RPMI8226 (cell line): ENCODE measurements around the gene TMEM108.
"Not testable (repeated sequence)": the region's sequence is repeated elsewhere in the genome, so short reads cannot be mapped to it uniquely, and the experiment has no call there.

Experiments
- DNase-seq: peaks from one replicate; pipeline ENCODE4 v3.0.0-alpha.2; 2015

TMEM108 gene

GRCh38 chr3:133038089-133038730 is at the start of gene TMEM108:
TMEM108 (plus strand) TSS chr3:133038391.
- no peak for DNase-seq

GRCh38 chr3:132995971-132996370 is 42.2 kb upstream of the TMEM108 start:
- no peak for DNase-seq

DNA sequence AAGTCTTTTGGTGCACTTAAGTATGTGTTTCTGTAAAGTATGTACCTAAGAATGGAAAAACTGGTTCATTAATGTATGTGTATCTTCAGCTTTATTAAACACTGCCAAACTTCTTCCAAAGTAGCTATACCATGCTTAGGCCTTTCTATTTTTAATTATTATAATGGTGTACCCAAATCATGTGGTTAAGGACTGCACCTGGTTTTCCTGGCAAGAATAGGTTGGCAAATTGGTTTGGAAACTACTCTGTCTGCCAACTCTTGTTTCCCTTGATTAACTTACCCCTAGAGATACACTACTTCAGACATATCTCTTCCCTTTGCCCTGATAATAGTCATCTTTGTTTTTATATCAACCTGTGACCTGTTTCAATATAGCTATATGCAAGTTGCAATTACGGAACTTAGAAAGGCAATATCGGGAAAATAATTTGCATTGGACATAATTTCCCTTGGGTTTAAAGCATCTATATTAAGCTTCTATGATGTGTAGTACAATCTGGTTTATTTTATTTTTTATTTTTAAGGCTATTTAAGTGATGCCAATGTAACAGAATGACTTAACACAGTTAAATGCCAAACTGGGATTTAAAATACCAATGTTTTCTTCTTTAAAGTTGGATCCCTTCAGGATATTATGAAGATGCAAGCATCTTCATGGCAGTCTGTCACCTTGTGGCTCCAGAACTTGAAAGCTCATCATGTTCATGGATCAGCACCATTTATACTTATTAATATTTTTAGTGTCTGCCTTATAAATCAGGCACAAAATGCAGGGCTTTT is 40.6 kb upstream of the TMEM108 start:
- no peak for DNase-seq

- not testable (repeated sequence) for DNase-seq
Observed at GRCh38 chr3:133005032-133005431, 33.2 kb upstream of the TMEM108 start.

DNA sequence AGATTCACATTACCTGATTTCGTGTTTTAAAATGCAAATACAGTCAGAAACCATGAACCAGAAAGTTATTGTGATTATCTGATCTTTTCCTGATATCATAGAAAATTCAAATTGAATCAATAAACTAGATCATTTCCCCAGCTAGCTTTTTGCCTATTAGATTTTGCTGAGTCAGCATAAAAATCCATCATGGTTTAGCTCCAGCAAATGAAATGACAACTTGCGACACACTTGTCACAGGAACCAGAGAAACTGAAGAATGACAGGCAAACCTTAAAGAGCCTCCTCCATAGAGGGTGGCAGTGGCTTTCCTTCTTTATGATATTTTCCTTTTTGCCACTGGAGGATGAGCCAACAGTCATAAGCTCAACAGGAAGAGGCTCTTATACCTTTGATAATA is 30.6 kb upstream of the TMEM108 start:
- DNase-seq = no peak

- DNase-seq = no peak
Observed at GRCh38 chr3:133014325-133014724, 23.9 kb upstream of the TMEM108 start.

GRCh38 chr3:133015573-133015972 is 22.6 kb upstream of the TMEM108 start:
- not testable (repeated sequence) for DNase-seq

- no peak for DNase-seq
Observed at GRCh38 chr3:133016838-133017309, 21.3 kb upstream of the TMEM108 start.

GRCh38 chr3:133018921-133019320 is 19.3 kb upstream of the TMEM108 start:
- no peak for DNase-seq

DNA sequence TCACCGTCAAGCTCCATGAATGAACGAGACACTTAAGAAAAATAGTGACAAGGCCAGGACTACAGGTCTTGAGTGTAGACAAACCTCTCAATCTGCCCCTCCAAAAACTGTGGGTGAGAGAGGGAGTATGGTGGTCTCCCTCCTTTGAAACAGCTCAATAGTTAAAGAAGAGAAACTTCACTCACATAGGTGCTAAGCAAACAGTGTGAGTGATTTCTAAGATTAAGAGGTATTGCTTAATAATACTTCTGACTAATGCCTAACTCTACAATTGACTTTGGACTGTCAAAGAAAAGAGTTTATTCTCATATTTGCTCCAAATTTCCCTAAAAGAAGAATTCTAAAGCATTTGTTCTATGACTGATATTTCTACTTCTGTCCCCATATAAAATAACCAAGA is 17.0 kb upstream of the TMEM108 start:
- no peak for DNase-seq

DNA sequence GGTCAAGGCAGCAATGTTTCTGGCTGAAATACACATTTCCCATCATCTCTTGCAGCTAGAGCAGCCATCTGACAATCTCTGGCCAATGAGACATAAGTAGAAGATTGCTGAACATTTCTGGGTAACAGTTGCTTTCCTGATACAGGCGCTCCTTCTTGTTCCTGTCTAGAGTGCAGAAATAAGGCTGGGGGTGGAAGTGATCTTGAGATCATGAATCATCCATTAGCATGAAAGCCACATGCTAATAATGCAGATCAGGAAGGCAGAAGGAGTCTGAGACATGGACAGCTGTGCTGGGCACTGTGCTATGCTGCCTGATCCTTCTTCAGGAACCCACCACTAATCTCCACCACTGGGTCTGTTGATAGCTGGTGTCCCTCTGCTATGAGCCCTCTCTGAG is 14.8 kb upstream of the TMEM108 start:
- no peak for DNase-seq

DNA sequence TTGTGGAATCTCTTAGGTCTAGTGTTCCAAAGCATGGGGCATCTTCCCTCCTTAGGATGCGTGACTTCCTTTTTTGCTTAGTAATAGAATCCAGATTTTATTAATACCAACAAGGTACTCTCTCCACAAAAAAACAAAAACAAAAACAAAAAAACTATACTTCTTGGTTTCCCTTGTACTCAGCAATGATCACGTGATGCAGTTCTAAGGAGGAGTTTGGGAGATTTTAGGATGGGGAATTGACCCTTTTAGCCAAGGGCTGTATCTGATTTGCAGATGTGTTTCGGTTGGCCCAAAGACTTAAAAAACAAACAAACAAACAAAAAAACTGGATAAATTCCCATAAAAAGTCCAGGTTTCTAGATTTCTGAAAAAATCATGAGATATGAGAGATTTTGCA is 12.6 kb upstream of the TMEM108 start:
- DNase-seq = no peak

- no peak for DNase-seq
Observed at GRCh38 chr3:133032301-133032700, 5.9 kb upstream of the TMEM108 start.

GRCh38 chr3:133037436-133037835 is 755 bp upstream of the TMEM108 start:
- DNase-seq = no peak

DNA sequence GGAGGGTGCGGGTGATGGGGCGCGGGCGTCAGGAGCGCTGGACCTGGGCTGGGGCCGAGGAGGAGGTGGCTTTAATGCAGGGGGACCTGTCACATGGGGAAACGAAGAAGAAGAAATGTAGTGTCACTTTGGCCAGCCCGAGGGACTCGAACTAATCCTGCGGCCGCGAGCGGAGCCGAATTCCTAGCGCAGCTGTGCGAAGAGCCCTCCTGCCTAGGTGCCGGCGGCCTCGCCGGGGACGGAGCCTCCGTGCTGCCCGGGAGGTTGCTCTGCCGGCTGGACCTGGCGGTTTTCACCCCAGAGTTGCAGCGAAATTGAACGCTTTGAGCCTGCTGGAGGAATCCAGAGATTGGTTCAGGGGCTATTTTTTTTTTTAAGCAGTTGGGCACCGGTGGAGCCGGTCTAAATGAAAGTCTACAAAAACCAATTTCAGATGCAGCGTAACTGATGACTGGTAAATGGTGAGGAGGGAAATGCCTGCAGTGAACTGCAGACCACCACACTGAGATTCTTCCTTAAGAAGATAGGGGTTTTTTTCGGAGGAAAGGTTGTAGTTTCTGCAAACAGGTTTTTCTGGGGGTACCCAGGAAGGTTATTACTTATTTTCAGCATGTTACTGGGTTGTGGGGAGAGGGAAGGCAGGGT is 662 bp downstream of the TMEM108 start:
- DNase-seq = no peak

GRCh38 chr3:133040696-133041523 is 2.7 kb downstream of the TMEM108 start:
- peak; percentile 42 for DNase-seq

DNA sequence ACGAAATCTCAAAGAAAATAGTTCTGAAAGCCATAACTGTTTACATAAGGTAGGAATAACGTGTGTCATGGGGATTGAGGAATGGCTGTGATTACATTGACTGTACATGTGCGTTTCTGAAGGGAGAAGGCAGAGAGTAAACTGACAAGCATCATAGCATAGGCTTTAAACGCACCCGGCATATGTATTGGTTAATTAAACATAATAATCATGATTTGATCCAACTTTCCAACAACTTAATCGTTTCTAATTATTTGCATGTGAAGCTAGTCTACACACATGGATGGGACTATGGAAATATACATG is 3.3 kb downstream of the TMEM108 start:
- no peak for DNase-seq

GRCh38 chr3:133042778-133043177 is 4.6 kb downstream of the TMEM108 start:
- no peak for DNase-seq

GRCh38 chr3:133047980-133048379 is 9.8 kb downstream of the TMEM108 start:
- no peak for DNase-seq

- no peak for DNase-seq
Observed at GRCh38 chr3:133049491-133049890, 11.3 kb downstream of the TMEM108 start.

DNA sequence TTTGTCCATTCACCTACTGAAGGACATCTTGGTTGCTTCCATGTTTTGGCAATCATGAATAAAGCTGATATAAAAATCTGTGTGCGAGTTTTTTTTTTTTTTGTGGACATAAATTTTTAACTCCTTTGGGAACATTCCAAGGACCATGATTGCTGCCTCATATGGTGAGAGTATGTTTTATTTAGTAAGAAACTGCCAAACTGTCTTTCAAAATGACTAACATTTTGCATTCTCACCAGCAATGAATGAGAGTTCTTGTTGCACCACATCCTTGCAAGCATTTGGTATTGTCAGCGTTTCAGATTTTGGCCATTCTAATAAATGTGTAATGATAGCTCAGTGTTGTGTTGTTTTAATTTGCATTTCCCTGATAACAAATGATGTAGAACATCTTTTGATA is 12.7 kb downstream of the TMEM108 start:
- no peak for DNase-seq

- DNase-seq = no peak
Observed at GRCh38 chr3:133053532-133053931, 15.3 kb downstream of the TMEM108 start.

DNA sequence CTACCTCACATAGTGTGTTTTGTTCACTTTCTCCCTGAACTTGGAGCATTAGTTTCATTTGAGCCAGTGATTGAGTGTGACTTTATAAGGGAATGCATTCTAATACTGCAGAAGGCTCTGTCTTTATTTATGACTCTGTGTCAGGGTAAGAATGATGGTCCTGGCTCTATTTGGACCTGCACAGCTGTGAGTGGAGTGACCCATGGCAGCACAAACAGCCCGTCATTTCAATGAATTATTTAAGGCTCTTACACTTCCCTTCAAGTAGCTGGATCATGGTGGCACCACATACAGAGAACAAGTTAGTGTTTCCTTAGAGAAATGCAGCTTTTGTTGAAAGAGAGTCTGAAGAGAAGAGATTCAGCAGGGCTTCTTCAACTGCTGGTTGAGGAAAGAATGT is 16.4 kb downstream of the TMEM108 start:
- no peak for DNase-seq
